ENCODE measurements around the gene UFSP1. TPM values are rescaled to one million over a fixed set of nuclear protein-coding genes. Genes with fewer than 3 reads are reported as not detected.

The UFSP1 gene
- total and polyA plus RNA-seq, 10 of the 15 experiments (the other 5 are each of a cell fraction or from before 2014, with no cell fraction given): 0.14 to 10.6 (median 2.8) TPM

DNA sequence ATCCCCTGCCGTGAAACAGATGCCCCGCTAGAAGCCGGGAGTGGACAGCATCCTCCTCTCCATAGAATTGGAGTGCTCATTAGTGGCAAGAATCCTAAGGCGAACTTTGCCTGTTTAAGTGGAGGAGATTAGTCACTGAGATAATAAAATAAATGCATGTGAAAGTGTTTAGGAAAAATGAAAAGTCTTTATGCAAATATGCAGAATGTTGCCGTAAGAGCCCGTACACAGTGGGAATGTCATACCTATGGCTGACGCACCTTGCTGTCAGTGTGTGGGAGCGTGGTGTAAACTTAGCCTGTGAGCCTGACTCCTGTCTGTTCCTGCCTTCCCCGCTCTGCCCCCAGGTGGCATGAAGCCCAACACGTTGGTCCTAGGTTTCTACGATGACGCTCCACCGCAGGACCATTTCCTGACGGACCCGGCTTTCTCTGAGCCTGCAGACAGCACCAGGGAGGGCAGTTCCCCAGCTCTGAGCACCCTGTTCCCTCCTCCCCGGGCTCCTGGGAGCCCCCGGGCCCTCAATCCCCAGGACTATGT lies 24.1 kb downstream of the UFSP1 start:
- 72% methylated on average over 17 of the region's 17 CpGs for WGBS (ENCODE audit: insufficient coverage, insufficient replicate concordance, low lambda C conversion rate, missing lambda C conversion rate)
- RAD21 ChIA-PET (ENCODE audit: unreplicated experiment): no interaction called here
- intact Hi-C loops (cut with micrococcal nuclease; ENCODE audit: unreplicated experiment): no loop called here
- H3K9me3 ChIP-seq (replicated peaks; ENCODE audit: control insufficient read depth, insufficient read depth, low read length): no peaks in the 10 kb centered on the region
- peaks cover 22% of the 10 kb centered on the region for H3K79me2 ChIP-seq (ENCODE audit: control insufficient read depth, insufficient read depth, low read length)
- SMC1A ChIA-PET (ENCODE audit: uncharacterized antibody, unreplicated experiment): no interaction called here
- H4K20me1 ChIP-seq (ENCODE audit: control insufficient read depth, insufficient read depth): no peaks in the 10 kb centered on the region
- POLR2A ChIA-PET: no interaction called here
- no peak overlapping the region for H2AFZ ChIP-seq (ENCODE audit: control insufficient read depth, low read depth, low read length)
- no peak overlapping the region for H3K4me2 ChIP-seq (ENCODE audit: control insufficient read depth, insufficient read depth)
- no peak overlapping the region for H3K9ac ChIP-seq (ENCODE audit: control insufficient read depth, insufficient read depth, low read length)
- in situ Hi-C loops (cut with MboI): no loop called here
- peaks cover 2 to 3% of the 10 kb centered on the region in 2 experiments; a peak in 3 of 4 replicates for H3K36me3 ChIP-seq (ENCODE audit: control insufficient read depth in 2 of 2, insufficient read depth in 2 of 2, low read length in 1 of 2)
- FAIRE-seq: no peak
- H3K27ac ChIP-seq (ENCODE audit: control insufficient read depth, insufficient read depth): no peak overlapping the region
- H3K4me3 ChIP-seq: no peak overlapping the region
- TF ChIP-seq MEF2B (IDR thresholded peaks at IDR 0.05; ENCODE audit: partially characterized antibody, poor library complexity, severe bottlenecking) (no peak), ATF7 (IDR thresholded peaks at IDR 0.05; ENCODE audit: low read depth) (no peak), RELA (IDR thresholded peaks at IDR 0.05; ENCODE audit: borderline replicate concordance, partially characterized antibody) (no peak), SREBF1 (IDR thresholded peaks at IDR 0.05; ENCODE audit: low read length) (no peak), JUND (IDR thresholded peaks at IDR 0.05; ENCODE audit: low read depth, low read length) (no peak), PML (IDR thresholded peaks at IDR 0.05; ENCODE audit: low read length) (no peak), EZH2 (IDR thresholded peaks at IDR 0.05; ENCODE audit: borderline replicate concordance, control insufficient read depth, low read depth, low read length) (no peak), RBBP5 (conservative IDR thresholded peaks at IDR 0.05) (no peak), STAT3 (IDR thresholded peaks at IDR 0.05; ENCODE audit: low read depth, low read length) (no peak), SMC3 (IDR thresholded peaks at IDR 0.05; ENCODE audit: borderline replicate concordance, low read length) (no peak), KLF5 (IDR thresholded peaks at IDR 0.05; ENCODE audit: partially characterized antibody) (no peak), TBL1XR1 (IDR thresholded peaks at IDR 0.05; ENCODE audit: low read depth, low read length) (no peak), YBX1 (IDR thresholded peaks at IDR 0.05) (no peak), CBX3 (IDR thresholded peaks at IDR 0.05; ENCODE audit: borderline replicate concordance, low read depth) (no peak)
- TF ChIP-seq, protein P1, sequence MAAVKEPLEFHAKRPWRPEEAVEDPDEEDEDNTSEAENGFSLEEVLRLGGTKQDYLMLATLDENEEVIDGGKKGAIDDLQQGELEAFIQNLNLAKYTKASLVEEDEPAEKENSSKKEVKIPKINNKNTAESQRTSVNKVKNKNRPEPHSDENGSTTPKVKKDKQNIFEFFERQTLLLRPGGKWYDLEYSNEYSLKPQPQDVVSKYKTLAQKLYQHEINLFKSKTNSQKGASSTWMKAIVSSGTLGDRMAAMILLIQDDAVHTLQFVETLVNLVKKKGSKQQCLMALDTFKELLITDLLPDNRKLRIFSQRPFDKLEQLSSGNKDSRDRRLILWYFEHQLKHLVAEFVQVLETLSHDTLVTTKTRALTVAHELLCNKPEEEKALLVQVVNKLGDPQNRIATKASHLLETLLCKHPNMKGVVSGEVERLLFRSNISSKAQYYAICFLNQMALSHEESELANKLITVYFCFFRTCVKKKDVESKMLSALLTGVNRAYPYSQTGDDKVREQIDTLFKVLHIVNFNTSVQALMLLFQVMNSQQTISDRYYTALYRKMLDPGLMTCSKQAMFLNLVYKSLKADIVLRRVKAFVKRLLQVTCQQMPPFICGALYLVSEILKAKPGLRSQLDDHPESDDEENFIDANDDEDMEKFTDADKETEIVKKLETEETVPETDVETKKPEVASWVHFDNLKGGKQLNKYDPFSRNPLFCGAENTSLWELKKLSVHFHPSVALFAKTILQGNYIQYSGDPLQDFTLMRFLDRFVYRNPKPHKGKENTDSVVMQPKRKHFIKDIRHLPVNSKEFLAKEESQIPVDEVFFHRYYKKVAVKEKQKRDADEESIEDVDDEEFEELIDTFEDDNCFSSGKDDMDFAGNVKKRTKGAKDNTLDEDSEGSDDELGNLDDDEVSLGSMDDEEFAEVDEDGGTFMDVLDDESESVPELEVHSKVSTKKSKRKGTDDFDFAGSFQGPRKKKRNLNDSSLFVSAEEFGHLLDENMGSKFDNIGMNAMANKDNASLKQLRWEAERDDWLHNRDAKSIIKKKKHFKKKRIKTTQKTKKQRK (IDR thresholded peaks at IDR 0.05; ENCODE audit: low read depth, low read length): no peak
- TF ChIP-seq, protein P2, sequence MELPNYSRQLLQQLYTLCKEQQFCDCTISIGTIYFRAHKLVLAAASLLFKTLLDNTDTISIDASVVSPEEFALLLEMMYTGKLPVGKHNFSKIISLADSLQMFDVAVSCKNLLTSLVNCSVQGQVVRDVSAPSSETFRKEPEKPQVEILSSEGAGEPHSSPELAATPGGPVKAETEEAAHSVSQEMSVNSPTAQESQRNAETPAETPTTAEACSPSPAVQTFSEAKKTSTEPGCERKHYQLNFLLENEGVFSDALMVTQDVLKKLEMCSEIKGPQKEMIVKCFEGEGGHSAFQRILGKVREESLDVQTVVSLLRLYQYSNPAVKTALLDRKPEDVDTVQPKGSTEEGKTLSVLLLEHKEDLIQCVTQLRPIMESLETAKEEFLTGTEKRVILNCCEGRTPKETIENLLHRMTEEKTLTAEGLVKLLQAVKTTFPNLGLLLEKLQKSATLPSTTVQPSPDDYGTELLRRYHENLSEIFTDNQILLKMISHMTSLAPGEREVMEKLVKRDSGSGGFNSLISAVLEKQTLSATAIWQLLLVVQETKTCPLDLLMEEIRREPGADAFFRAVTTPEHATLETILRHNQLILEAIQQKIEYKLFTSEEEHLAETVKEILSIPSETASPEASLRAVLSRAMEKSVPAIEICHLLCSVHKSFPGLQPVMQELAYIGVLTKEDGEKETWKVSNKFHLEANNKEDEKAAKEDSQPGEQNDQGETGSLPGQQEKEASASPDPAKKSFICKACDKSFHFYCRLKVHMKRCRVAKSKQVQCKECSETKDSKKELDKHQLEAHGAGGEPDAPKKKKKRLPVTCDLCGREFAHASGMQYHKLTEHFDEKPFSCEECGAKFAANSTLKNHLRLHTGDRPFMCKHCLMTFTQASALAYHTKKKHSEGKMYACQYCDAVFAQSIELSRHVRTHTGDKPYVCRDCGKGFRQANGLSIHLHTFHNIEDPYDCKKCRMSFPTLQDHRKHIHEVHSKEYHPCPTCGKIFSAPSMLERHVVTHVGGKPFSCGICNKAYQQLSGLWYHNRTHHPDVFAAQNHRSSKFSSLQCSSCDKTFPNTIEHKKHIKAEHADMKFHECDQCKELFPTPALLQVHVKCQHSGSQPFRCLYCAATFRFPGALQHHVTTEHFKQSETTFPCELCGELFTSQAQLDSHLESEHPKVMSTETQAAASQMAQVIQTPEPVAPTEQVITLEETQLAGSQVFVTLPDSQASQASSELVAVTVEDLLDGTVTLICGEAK (IDR thresholded peaks at IDR 0.05; ENCODE audit: borderline replicate concordance): no peak
- TF ChIP-seq, protein P3, sequence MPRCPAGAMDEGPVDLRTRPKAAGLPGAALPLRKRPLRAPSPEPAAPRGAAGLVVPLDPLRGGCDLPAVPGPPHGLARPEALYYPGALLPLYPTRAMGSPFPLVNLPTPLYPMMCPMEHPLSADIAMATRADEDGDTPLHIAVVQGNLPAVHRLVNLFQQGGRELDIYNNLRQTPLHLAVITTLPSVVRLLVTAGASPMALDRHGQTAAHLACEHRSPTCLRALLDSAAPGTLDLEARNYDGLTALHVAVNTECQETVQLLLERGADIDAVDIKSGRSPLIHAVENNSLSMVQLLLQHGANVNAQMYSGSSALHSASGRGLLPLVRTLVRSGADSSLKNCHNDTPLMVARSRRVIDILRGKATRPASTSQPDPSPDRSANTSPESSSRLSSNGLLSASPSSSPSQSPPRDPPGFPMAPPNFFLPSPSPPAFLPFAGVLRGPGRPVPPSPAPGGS (IDR thresholded peaks at IDR 0.05; ENCODE audit: borderline replicate concordance, insufficient read depth, low read depth, low read length, poor library complexity, severe bottlenecking): no peak
- H3K4me1 ChIP-seq (ENCODE audit: control insufficient read depth, insufficient read depth, low read length): peaks cover 4% of the 10 kb centered on the region
- DNase-seq (ENCODE audit: low read depth, low spot score): no peak
- CTCF ChIA-PET: interaction anchor here (0.9 to 1.7 kb wide), 2 partner anchors 9 to 13 kb away, joined by 3 read pairs; partner anchors contain the start of genes SLC12A9 and SRRT
- ATAC-seq: no peak
- BruUV-seq (replicated peaks): no TSS peak
- H3K27me3 ChIP-seq (replicated peaks in 1 of 2; ENCODE audit: control insufficient read depth in 2 of 2, insufficient read depth in 2 of 2, low read length in 1 of 2): no peaks in the 10 kb centered on the region
